Measurements from ENCODE around the gene TMEFF2.

GRCh38 chr2:192030856-192031255, 163.9 kb downstream of the TMEFF2 start:
- TF ChIP-seq, protein P1, sequence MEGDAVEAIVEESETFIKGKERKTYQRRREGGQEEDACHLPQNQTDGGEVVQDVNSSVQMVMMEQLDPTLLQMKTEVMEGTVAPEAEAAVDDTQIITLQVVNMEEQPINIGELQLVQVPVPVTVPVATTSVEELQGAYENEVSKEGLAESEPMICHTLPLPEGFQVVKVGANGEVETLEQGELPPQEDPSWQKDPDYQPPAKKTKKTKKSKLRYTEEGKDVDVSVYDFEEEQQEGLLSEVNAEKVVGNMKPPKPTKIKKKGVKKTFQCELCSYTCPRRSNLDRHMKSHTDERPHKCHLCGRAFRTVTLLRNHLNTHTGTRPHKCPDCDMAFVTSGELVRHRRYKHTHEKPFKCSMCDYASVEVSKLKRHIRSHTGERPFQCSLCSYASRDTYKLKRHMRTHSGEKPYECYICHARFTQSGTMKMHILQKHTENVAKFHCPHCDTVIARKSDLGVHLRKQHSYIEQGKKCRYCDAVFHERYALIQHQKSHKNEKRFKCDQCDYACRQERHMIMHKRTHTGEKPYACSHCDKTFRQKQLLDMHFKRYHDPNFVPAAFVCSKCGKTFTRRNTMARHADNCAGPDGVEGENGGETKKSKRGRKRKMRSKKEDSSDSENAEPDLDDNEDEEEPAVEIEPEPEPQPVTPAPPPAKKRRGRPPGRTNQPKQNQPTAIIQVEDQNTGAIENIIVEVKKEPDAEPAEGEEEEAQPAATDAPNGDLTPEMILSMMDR (IDR thresholded peaks at IDR 0.05 in 2 of 3, conservative IDR thresholded peaks at IDR 0.05 in 1 of 3; ENCODE audit: control insufficient read depth in 2 of 3, extremely low read depth in 1 of 3, insufficient read depth in 1 of 3, low read depth in 3 of 3, low read length in 3 of 3), result no peak
- TF ChIP-seq GABPA (IDR thresholded peaks at IDR 0.05; ENCODE audit: low read depth) (no peak), CHD2 (IDR thresholded peaks at IDR 0.05; ENCODE audit: borderline replicate concordance, low read depth, low read length) (no peak)
